Upper lobe of left lung (tissue), 4 donors: ENCODE measurements around the gene TEX22.
"Not testable (repeated sequence)": the region's sequence is repeated elsewhere in the genome, so short reads cannot be mapped to it uniquely, and the experiment has no call there.

Experiments
- POLR2AphosphoS5 ChIP-seq, 2 donors: sonication (generic); formaldehyde crosslinking; IDR thresholded peaks; one replicate each; pipeline ENCODE4 v1.5.1; 2017; ENCODE audit warnings: antibody characterized with exemption in 2 of 2
- TF ChIP-seq, protein P1 (sequence below), 6 experiments: fragments of 450-650 bp in 4 of 6; fragments of 200-600 bp in 2 of 6; sonication (generic) in 2 of 6; IDR thresholded peaks; one replicate each; pipeline ENCODE4 v1.5.1; 2016 to 2019; ENCODE audit warnings: antibody characterized with exemption in 6 of 6

- TF ChIP-seq, protein P1, sequence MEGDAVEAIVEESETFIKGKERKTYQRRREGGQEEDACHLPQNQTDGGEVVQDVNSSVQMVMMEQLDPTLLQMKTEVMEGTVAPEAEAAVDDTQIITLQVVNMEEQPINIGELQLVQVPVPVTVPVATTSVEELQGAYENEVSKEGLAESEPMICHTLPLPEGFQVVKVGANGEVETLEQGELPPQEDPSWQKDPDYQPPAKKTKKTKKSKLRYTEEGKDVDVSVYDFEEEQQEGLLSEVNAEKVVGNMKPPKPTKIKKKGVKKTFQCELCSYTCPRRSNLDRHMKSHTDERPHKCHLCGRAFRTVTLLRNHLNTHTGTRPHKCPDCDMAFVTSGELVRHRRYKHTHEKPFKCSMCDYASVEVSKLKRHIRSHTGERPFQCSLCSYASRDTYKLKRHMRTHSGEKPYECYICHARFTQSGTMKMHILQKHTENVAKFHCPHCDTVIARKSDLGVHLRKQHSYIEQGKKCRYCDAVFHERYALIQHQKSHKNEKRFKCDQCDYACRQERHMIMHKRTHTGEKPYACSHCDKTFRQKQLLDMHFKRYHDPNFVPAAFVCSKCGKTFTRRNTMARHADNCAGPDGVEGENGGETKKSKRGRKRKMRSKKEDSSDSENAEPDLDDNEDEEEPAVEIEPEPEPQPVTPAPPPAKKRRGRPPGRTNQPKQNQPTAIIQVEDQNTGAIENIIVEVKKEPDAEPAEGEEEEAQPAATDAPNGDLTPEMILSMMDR (IDR thresholded peaks at IDR 0.05), result not testable (repeated sequence)
- TF ChIP-seq POLR2AphosphoS5 (IDR thresholded peaks at IDR 0.05), result not testable (repeated sequence)
Measured at GRCh38 chr14:105361412-105361811, 36.9 kb upstream of the TEX22 start.
